HG02763 (cell line): Measurements from ENCODE around the gene MTRR.

Experiments
- ATAC-seq: cut with Tn5 transposase; IDR thresholded peaks from one replicate; pipeline ENCODE4 v1.9.1; 2021; ENCODE audit warnings: mild to moderate bottlenecking, moderate library complexity; ENCODE audit not compliant: unreplicated experiment

MTRR gene

DNA sequence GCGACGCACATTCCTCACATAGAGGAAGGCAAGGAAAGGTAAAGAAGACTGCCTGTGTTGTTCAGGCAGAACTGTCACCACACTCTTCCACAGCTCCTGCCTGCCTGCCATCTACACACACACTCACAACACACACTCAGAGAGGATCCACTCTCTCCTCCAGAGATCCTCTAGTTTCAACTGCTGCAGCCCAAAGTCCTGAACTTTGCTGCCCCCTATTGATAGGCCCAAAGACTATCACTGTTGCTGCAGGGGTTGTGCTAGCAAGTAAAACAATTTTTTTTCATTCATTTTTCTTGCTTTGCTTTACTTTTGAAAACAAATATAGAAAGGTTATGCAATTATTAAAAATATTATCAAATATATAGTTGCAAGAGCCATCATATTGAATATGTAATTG lies 12.1 kb upstream of the MTRR start:
- no peak for ATAC-seq

DNA sequence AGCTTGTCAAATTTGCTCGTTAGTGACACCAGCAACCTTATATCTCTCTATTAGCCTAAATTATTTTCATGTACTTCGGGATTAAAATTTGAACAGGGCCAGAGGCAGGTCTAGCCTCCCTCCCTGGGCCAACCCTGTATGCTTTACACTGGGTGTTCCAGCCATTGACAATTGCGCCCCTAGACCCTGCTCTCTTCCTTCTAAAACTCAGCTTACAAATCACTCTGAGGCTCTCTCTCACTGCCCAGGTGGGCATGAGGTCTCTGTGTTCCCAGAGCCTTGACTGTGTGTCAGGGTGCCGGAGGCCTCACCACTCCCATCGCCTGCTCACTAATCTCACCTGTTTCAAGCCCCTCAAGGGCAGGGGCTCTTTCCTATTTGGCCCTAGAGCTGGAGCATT lies 11.6 kb upstream of the MTRR start:
- ATAC-seq, result no peak

DNA sequence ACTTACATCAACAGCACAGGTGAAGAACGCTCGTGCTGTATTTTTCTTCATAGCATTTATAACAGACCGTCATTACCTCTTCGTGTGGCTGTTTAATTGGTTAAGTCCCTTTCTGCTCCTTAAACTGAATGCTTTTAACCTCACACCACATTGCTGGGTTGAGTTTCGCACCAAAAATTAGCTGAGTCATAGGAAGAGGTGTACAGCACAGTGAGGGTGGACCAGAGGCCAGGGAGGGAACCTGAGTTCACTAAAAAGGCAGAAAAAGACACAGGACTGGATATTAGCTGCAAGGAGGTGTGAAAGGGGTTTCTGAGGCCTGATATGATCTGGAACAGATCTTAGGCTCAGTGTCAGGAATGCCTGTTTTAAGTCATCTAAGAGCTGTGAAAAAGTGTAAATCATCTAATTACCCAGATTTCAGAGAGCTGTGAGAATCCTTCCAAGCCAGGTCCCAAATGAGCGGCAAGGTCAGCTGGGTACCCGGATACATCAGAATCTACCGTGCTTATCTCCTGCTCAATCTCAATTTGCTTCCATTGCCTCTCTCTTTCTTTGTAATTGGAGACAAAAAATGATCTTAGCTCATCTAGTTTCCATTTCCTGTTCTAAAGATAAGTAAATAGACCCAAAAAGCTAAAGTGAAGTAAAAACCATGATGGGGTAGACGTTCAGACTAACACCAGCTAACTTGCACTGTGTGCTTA lies 10.9 kb upstream of the MTRR start:
- no peak for ATAC-seq

DNA sequence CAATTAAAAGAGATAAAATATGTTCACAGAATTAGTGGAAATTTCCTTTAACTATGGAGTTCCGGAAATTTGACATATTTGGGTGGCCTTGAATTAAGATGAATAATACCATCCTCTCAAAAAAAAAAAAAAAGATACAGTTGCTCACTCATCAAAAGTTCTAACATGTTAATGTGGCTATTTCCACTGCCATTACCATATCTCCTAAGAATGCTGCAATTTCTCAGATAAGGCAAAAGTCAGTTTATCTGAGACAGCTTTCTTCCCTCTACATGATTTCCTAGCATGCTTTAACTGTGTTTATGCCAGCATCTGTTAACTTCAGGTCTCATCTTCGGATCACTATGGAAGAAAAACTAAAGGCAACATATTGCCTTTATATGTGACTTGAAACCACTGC lies 2.8 kb upstream of the MTRR start:
- ATAC-seq, result no peak

DNA sequence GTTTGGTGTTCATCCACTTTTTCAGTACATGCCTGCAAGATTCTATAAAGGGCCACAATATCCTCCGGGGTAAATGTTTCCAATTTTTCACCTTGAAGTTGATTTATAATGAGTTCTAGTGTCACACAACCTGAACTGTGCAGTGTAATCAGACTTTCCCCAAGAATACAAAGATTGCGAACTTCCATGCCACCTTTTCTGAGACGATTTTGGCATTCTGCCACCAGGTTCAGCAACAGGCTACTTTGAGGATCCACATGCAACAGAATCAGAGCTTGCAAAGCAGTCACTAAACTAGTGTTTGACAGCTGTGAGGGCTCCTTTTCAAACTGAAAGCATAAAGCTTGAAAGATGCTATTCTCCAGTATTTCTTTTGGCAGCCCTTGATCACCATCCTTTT lies 1.7 kb upstream of the MTRR start:
- no peak for ATAC-seq

DNA sequence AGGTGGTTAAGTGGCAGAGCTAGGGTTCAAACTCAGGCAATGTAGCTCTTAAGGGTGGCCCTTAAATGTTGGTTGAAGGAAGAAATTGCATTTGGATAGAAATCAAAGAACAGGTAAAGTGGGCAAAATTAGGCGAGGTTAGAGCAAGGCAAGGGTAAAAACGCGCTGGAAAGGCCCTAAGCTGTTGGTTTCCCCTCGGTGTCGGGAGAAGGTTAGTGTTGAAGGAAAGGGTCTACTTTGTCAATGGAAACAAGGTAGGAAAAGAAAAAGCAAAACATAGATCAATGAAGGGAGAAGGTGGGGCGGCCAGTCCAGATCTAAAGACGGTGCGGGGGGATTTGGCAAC lies 548 bp upstream of the MTRR start:
- ATAC-seq, result no peak

- ATAC-seq, result peak; percentile 30
Measured at GRCh38 chr5:7869474-7870136, 657 bp downstream of the MTRR start.

GRCh38 chr5:7871653-7872052 lies 2.7 kb downstream of the MTRR start:
- peak; percentile 16 for ATAC-seq

- no peak for ATAC-seq
Measured at GRCh38 chr5:7872517-7873130, 3.7 kb downstream of the MTRR start.

- no peak for ATAC-seq
Measured at GRCh38 chr5:7873216-7873615, 4.3 kb downstream of the MTRR start.

DNA sequence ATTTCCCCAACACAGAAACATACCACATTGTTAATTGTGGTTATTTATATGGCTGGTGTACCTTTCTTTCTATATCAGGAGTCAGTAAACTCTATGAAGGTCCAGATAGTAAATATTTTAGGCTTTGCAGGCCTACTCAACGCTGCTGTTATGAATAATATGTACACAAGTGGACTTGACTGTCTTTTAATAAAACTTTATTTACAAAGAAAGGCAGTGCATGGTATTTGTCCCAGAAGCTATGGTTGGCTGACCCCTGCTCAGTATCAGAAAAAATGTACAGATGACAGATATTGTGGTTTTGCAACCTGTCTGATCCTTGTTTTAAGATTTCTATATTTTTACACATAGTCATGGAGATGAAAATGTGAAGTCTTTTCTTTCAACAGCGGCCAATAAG lies 5.7 kb downstream of the MTRR start:
- ATAC-seq, result no peak

DNA sequence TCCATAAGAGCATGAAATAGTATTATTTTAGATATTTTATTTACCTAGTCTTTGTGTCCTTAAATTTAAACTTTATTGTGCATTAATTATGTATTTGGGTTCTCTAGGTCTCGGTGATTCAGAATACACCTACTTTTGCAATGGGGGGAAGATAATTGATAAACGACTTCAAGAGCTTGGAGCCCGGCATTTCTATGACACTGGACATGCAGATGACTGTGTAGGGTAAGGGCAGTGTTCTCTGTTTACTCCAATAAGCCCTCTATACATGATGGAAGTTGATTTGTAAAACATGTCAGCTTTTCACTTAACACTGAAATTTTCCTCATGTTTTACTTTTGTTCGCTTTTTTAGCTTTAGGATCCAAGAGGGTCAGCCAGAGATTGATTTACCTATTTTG lies 6.2 kb downstream of the MTRR start:
- no peak for ATAC-seq

DNA sequence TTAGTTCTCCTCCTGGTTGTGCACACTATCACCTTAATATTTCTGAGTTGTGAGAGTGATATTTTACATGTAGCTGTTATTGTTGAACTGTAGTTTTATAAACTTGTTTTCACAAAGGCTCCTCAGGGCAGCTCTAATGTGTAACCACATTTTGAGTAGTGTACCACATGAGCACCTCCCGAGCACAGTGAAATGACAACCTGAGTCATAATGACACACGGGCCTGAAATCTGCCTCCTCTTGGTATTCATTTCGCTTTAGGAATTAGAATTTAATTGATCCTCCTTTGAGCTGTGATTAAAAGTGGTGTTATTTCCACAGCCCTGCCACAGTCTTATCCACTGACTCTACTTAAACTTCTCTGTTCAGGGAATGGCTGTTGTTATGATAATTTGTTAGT lies 7.9 kb downstream of the MTRR start:
- no peak for ATAC-seq

- ATAC-seq, result no peak
Measured at GRCh38 chr5:7877851-7878250, 8.9 kb downstream of the MTRR start.

GRCh38 chr5:7878381-7878873 lies 9.5 kb downstream of the MTRR start:
- peak; percentile 95 for ATAC-seq

DNA sequence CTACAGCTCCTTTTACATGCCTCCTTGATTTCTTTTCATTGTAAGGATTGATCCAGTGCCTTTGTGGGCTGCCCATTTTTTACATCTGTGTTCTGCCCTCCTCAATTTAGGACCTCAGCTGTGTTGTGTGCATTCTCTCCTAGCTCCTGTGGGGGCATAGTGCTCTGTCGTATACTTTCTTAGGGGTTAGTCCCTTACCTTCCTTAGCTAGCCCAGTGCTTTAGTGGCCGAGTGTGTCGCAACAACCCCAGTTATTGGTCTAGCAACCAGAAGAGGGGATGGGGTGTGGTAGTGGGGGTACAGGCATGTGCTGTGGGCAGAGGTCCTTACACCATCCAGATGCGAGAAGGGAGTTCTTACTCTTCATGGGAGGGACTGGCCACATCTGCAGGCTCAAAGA lies 12.1 kb downstream of the MTRR start:
- no peak for ATAC-seq

DNA sequence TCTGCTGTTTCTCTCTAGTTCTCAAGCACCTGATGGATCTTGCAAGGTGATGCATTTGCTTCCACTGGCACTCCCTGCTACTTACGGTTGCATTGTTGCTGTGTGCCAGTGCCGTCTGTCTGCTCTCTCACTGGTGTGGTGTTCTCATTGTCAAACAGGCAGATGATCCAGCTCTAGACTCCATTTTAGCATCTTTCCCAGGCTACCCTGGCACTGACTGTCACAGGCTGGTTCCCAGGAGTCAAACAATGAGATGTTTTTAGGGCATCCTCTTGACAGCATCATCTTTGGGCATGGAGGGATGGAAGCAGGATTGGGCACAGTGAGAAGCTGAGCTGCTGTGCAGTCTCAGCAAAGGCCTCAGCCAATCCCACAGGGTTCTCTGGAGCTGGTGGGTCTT lies 12.9 kb downstream of the MTRR start:
- no peak for ATAC-seq

DNA sequence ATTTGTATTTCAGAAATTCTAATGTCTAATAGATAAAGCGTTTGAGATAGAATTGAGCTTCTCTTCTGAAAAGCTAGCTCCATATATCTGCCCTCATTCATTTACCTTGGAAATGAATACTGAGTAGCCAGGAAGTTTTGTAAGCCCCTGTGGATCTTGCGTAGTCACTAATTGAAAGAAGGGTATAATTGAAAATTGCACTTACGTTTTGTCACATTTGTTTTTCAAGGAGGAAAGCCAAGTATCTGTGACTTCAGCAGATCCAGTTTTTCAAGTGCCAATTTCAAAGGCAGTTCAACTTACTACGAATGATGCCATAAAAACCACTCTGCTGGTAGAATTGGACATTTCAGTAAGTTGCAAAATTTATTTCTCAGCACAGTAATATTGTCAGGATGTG lies 14.0 kb downstream of the MTRR start:
- ATAC-seq, result no peak

- no peak for ATAC-seq
Measured at GRCh38 chr5:7884491-7885267, 15.7 kb downstream of the MTRR start.

DNA sequence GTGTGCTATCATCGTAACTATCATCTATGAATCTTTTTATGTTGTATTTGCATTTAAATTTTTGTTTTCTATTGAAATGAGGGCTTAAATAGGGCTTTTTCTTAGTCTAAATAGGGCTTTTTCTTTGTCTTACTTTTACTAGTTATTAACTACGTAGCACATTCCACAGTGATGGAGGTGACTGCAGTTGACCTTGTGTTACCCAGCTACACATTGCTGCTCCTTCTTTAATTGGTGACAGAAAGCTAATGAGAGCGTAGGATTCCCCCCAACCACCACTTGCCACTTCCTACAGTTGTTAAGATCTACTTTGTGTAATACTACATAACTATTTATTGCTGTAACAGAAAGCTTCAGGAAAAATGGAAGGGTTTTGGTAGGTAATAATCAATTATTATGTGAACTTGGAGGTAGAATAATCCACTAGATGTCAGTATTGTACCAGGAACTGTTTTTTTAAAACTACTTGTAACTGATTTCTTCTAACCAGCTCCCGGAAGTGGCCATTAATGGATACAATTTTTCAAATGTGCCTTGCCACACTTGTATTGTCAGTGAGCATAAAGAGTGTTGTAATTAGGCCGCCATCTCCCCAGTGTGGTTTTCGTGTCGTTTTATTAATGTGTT lies 18.0 kb downstream of the MTRR start:
- no peak for ATAC-seq

GRCh38 chr5:7888901-7889300 lies 20.0 kb downstream of the MTRR start:
- no peak for ATAC-seq
